NCI-H146 treated with DMSO at 0.1 percent for 48 hours (cell line): Measurements from ENCODE around the gene WIF1.

Experiments
- DNase-seq: peaks from one replicate; lab custom pipeline; 2025; ENCODE audit not compliant: unreplicated experiment; lab: John Stamatoyannopoulos, UW

Gene WIF1

DNA sequence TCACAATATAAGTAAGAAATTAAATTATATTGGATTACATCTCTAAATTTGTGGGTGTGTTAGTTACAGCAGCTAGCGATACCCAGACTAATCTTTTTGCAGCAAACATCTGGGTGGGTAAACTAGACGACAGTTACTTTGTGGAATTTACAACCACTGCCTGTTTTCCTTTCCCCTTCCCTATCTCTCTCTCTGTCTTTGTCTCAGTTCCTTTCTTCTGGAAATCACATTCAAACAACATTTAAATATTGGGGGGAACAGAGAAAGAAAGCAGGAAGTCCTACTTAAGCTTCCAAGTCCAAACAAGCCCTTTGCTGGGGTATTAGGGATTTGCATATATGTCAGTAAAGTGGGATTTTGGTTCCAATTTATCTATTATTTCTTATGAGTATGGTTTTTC is 97.6 kb downstream of the WIF1 start:
- DNase-seq: no peak

DNA sequence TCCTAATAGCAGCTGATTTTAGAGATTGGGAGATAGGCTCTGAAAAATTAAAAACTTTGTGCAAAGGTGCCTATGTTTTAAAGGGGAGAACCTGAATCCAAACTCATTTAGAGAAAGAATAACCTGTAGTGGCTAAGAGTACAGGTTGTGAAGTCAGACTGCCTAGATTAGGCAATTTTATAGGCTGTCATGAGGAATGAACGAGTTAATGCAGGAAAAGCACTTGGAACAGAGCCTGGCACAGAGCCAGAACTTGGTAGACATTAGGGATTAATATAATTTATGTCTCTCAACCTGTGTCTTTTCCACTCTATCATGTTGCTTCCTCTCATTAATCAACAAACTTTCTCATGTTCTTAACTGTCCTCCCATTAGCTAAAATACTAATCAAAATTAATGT is 98.1 kb downstream of the WIF1 start:
- no peak for DNase-seq

- DNase-seq: no peak
Observed at GRCh38 chr12:65022421-65022820, 98.7 kb downstream of the WIF1 start.

DNA sequence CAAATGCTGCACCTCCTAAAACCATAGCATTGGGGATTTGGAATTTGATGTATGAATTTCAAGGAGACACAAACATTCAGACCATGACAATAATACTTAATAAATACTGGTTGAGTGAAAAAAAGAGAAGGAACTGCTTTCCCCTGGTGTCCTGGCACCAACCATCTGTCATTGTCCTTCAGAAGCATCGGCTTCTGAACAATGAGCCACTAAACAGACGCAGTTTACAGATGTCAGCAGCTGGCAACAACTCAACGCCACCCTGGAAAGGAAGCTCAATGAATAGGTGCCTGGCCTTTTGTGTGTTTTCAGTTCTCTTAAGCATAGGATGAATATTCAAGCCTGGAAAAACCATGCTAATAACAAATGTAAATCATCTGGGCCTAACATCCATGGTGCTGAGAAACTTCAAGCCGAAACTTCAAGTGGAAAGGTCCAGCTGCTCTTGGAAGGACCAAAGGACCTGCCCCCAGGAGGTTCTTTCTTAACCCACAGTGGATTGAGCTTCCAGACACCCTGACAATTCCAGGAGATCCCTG is 101.3 kb downstream of the WIF1 start:
- DNase-seq: no peak

DNA sequence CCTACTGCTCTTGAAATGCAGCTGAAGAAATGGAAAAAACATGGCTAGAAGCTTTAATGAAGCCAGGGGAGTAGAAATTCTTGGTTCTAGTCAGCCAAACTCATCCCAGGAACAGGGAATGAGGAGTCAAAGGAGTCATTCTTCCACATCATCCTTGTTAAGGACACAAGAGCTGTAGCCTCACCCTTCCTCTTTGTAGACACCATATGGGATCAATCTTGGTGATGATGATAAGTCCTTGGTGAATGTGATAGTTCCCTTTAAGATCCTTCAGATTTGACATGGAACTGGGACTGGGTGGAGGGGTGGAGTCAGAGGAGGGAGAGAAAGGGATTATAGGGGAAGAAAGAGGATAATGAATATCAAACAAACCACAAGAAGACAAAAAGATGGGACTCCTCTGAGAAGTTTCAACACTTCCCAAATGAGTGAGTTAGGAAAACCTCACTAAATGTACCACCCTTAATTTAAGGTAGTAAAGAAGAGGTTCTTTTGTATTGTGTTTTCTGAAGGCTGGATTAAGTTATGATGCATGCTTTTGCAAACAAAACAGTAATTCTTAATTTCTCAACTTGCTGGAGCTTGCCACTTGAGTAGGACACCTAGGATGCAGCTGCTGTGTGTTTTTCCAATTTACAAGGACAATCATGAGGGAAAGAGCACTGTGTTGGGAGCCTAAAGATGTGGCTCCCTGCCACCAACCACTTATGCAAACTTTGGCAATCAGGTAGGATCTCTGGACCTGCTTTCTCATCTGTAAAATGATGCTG is 104.0 kb downstream of the WIF1 start:
- no peak for DNase-seq

DNA sequence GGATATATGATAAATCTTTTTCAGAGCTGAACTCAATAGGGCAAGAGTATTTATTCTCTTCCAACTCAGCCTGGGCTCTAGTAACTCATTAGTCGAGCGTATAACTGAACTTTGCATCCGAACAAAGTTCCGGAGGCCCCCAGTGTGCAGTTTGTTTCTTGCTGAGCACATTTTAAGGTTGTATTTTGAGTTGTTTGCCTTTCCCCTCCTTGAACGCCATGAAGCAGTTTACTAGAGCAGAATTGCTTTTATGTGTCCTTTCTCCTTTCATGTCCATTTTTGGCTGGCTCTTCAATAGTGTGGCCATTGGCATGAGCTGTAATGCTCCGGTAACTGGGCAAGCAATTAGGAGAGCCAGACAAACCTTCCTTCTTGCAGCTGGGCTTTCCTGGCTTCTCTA is 105.3 kb downstream of the WIF1 start:
- DNase-seq: no peak

GRCh38 chr12:65014504-65015271 is 106.4 kb downstream of the WIF1 start:
- no peak for DNase-seq

GRCh38 chr12:65010437-65010836 is 110.7 kb downstream of the WIF1 start:
- DNase-seq: no peak

DNA sequence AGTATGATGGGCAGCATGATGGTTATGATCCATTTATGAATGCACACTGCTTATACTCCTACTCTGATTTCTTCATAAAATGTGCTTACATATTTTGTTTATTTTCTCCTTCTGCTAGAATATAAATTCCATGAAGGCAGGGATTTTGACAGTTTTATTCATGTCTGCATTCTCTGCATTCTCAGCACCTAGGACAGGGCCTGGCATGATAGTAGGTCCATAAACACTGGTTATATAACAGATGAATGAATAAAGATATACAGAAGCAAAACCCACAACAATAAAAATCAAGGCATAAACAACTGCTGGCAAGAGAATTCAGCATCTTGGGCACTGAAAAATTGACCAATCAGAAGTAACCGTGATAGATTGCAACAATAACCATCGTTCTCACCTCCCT is 115.4 kb downstream of the WIF1 start:
- DNase-seq: no peak

- DNase-seq: no peak
Observed at GRCh38 chr12:65004270-65004669, 116.8 kb downstream of the WIF1 start.
